Measurements from ENCODE around the gene USP48. TPM values are rescaled to one million over a fixed set of nuclear protein-coding genes. Genes with fewer than 3 reads are reported as not detected.
"Not testable (repeated sequence)": the region's sequence is repeated elsewhere in the genome, so short reads cannot be mapped to it uniquely, and the experiment has no call there.

The USP48 gene
- polyA plus RNA-seq, 10 donors, result 36.8 to 68.1 (median 49.8) TPM

- DNase-seq, result no peak
Observed at GRCh38 chr1:21701401-21701800, 81.5 kb downstream of the USP48 start.

DNA sequence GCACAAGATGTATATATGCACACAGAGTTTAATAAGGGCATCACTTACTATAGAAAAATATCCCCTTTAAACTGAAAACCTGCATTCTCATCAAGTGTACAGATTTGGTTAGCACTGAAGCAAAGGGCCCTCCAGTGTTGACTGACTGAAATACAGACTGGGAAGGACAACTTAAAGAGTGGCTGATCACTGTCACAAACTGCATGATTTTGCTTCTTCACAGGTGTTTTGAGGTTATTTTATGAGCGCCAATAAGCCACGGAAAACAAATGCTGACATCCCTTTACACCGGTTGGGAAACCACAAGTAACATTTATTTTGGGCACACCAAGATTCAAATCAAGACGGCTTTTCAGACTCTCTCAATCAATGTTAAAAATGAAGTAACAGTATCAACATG, 82.9 kb downstream of the USP48 start:
- no peak for DNase-seq

DNA sequence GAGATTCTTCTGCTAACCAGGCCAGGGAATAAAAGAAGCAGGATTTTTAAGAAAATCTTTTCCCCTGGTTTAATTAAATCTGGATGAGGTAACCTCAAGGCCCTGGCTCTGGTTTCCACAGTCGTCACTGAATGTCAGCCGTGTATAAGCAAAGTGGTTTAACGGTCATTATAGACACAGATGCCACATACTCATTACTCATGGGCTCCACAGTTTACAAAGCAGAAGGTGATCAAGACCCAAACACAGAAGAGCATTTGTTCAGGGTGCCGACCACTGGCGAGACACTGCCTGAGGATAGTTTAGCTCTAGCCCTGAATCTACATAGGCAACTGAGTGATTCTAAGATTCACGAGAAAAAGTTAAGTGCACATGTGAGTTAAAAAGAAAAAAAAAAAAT, 86.0 kb downstream of the USP48 start:
- no peak for DNase-seq

- DNase-seq, result no peak
Observed at GRCh38 chr1:21693732-21694131, 89.2 kb downstream of the USP48 start.

DNA sequence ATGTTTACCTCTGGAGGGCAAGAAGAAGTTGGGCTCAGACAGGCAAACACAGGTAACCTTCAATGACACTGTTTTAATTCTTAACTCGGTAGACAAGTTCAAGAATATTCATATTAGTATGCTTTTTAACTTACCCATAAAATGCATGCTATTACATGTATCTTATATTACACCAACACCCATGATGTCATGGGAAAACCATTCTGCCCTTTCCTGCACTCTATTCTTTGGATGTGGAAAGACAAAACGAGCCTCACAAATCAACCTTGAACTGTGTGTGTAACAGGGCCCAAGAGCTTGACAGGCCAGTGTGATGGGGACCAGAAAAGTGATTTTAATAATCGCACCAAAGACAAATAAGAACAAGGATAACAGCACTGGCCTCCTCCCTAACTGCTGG, 91.2 kb downstream of the USP48 start:
- no peak for DNase-seq

DNA sequence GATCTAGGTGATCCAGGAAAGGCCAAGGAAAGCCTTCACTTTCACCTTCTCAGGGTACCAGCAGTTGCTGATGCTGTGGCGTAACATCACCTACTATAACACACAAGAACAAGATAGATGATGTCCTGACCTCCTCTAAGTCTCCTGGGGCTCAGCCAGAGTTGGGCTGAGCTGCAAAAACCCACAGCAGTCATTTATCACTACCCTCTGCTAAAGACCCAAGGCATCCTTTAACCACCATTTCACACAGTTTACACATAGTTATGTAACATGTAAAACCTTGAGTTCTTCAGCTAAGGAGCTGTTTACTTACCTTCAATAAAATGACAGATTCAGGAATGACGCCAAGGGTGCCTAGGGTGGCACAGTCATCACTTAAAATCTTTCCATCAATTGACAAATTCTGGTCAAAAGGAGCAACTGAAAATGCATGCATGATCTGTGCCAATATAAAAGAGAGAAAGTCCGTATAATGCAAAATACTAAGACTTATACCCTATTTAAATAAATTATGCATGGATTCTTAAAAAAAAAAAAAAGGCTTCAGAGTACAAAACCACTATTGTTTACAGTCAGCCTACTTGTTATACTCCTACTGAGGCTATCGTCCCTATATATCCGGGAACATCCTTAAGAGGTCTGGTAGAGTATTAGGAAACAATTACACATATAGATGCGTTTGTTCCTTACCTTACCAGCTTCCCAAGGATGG, 93.1 kb downstream of the USP48 start:
- no peak for DNase-seq

DNA sequence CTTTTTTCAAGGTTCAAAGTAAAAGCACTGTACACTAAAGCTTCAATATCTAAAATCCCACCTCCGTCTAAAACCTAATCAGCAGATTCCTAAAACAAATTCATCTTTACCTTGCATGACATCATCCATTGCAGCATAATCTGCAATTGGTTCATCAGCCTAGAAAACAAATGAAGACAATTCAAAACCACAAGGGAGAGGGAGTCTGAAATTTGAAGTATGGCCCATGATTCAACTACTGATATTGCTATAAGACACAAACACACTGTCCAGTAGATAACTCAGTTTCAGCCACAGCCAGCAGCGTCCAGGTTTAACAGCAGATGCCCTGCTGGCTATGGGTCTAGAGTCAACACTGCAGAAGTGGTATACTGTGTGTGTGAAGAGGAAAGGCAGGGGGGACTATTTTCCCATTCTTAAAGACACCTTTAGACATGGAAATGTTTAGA, 95.8 kb downstream of the USP48 start:
- no peak for DNase-seq

- no peak for DNase-seq
Observed at GRCh38 chr1:21685946-21686678, 96.8 kb downstream of the USP48 start.

DNA sequence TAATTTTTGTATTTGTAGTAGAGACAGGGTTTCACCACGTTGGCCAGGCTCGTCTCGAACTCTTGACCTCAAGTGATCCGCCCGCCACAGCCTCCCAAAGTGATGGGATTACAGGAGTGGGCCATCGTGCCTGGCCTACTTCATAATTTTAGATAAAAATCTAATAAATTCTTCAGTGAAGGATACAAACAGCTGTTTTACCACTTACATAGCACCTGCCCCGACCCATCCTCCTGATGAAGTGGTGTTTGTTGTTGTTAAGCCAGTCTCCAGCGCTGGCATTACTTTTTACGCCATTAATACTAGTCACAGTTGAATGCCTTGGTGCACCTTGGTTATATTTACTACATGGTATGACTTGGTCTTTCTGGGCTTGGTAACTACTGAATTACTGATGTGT, 101.5 kb downstream of the USP48 start:
- DNase-seq, result no peak

- no peak for DNase-seq
Observed at GRCh38 chr1:21680918-21681317, 102.0 kb downstream of the USP48 start.

DNA sequence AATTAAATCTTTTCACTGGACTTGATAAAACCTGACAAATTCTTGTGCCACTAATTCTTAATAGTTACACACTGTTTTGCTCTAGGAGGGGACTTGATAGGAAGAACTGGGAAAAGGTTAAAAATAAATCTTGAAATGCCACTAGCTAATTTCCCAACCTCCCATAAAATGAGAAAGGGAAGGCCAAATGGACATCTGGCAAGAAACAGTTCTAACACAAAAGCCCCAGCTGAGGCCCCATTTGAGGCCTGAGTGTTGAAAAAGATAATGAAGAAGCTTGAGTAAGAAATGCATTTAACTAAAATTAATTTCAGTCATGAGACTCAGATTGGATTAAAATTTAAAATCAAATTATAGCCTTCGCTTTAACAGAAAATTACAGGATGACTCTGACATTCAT, 102.6 kb downstream of the USP48 start:
- DNase-seq, result no peak

DNA sequence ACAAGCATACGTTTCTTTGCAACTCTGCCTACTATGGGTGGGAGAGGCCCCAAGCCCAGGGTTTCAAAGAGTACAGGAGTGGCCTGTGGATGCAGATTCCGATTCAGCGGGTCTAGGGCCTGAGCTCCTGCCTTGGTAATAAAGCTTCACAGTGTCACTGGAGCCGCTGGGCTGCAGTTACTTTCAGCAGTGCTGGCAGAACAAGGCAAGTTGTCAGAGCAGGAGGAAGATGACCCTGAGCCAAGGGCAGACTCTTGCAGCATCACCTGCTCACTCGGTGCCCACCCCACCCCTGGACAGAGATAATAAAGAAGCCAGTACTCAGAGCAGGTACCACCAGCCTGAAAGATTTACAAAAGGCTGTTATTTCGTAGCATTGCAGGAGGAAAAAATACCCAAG, 105.8 kb downstream of the USP48 start:
- DNase-seq, result no peak

DNA sequence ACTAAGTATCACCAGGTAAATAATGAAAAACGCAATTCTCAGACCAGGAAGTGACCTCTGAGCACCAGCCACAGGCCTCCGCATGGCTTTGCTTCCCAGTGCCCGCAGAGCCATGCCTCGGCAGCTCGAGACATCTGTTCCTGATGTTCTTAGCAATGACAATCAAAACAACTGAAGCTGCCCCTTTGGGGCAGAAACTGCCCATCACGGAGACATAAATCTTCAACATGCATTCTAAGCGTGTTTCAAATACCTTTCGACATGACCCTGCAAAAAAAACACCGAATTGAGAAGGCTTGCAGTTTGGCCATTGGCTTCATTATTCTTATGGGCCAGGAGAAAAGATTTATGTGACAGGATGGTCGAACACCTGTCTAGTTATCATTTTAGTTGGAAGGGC, 108.0 kb downstream of the USP48 start:
- DNase-seq, result no peak

GRCh38 chr1:21673853-21674252, 109.1 kb downstream of the USP48 start:
- not testable (repeated sequence) for DNase-seq

DNA sequence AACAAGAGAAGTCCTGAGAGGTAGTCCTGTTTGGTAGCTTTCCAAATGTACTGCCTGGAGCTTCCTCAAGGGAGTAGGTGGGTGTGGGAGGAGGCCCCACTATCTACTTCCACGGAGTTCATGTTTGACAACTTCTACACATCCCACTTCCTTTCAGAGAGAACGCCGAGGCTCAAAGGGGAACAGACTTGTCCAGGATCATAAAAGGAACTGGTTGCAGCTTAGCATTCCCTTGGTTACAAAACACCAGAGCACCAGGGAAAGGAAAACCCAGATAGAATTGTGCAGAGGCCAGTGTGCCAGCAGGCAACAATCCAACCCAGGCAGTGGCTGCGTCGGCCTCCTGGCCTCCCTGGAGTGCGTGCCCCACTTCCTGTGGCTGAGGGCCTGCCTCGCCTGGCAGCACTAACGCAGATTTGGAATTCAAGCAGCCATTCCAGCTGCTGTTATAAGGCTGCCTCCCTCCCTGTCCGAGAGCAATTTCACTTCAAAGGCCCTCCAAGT, 109.6 kb downstream of the USP48 start:
- peak in 2 of 3 donors; percentile 45 to 49 for DNase-seq

GRCh38 chr1:21672478-21673276, 110.3 kb downstream of the USP48 start:
- peak in 1 of 3 donors; percentile 19 for DNase-seq

- no peak for DNase-seq
Observed at GRCh38 chr1:21671915-21672314, 111.0 kb downstream of the USP48 start.

DNA sequence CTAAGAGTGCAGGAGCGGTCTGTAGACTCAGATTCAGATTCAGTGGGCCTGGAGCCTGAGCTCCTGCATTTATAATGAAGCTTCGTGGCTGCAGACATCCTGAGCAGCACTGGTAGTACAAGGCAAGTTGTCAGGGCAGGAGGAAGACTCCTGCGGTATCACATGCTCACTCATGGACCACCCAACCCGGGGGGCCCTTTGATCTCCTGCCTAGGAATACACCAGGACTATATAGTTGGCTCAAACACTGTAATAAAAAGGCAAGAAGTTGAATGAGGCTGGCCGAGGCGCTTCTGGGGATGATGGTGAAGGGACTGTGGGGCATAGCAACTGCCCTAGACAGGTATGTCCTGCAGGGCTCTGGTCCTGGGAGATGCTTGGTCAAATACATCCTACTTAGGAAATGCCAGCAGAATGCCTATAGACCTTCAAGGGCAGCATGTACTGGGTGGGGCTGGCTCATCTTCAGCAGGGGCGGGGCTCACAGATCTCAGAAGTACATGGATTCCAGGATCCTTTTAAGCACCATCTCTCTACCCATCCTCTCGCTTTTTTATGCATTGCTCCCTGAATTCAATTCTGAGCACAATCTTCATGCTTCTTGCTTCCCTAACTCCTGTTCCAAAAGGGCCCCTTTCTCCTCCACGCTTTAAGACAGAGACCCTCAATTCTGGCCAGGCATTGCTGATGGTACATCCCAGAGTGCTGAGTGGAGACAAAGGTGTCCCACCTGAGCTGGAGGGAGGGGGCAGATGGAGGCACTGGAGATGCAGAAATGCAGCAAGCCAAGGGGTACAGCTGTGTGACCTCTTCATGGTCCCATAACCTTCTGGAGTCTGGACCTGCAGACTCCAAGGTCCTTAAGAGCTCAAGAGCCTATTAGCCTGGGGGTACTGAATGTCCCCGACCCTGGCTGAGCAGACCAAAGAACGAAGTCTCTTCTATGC, 111.7 kb downstream of the USP48 start:
- DNase-seq, result no peak

DNA sequence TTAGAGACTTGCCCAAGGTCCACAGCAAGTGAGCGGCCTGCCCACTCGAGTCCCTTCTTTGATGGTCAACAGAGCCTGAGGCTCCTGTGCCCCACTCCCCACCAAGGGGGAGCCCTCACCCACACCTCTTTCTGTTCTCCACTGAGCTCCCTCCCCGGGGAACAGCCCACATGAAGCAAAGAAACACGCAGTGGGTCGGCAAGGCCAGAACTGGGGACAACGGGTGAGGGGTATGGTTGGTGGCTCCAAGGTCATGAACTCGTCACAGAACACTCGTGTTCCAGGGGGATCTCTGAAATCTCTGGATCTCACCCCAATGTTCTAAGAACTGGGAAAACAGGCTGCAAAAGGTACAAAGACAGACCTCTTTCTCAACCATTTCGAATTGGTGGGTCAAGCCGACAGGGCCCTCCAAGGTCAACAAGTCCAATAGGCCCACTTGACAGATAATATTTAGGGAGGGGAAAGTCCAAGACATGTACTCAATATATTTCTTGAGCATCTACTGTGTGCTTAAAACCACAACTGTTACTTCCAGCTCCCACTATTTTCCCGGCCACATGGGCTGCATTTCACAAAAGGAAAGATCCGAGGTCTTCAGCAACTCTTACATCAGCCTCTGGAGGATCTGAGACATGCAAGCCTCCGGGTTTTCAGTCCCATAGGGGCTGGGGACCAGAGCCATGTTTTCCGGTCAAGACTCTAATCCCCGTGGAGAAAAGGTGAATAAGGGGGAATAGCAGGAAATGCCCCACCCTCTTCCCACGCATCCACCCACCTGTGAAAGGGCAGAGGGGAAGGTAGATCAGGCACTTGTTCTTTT, 112.7 kb downstream of the USP48 start:
- DNase-seq, result no peak
